ENCODE data around the gene FAS.

- TF ChIP-seq CTCF (IDR thresholded peaks at IDR 0.05; ENCODE audit: poor library complexity) (no peak), EZH2 (IDR thresholded peaks at IDR 0.05; ENCODE audit: borderline replicate concordance) (no peak)
These were observed 31.9 kb upstream of the FAS start for GRCh38 chr10:88958721-88959120.

Measured in hepatocyte (in vitro differentiated cells).